Endothelial cell of umbilical vein (primary cell): ENCODE results near the gene SURF1. TPM values are rescaled to one million over a fixed set of nuclear protein-coding genes. Genes with fewer than 3 reads are reported as not detected.

Experiments
- BruUV-seq: library from RNA; stranded (reverse); fragments of 400-500 nt; replicated peaks from 2 replicates; lab custom pipeline; 2021; lab: Mats Ljungman, UMichigan
- CTCF ChIA-PET: fragments of 300-600, 350-600 bp; sonication (Branson Sonifier 250); formaldehyde crosslinking; loops from one replicate; lab custom pipeline; 2021; ENCODE audit warnings: antibody characterized with exemption, inconsistent platforms; lab: Charles Lee
- POLR2A ChIA-PET: fragments of 300-600, 350-600 bp; sonication (Branson Sonifier 250); formaldehyde crosslinking; loops from one replicate; lab custom pipeline; 2021; ENCODE audit warnings: antibody characterized with exemption, inconsistent platforms; lab: Charles Lee
- DNase-seq: peaks from one replicate; pipeline ENCODE4 v3.0.0-alpha.2; 2011; ENCODE audit warnings: low read depth, low spot score
- FAIRE-seq: peaks from 2 replicates; lab custom pipeline; 2011; peaks lifted over from hg19 to GRCh38; lab: Jason Lieb, UNC
- H2AFZ ChIP-seq: 2 replicates; pipeline ENCODE4 v1.6.0; 2012; ENCODE audit warnings: low read depth, low read length, control low read depth, inconsistent platforms
- H3K27ac ChIP-seq: 2 replicates; pipeline ENCODE4 v1.5.1; 2011; ENCODE audit warnings: low read depth, mild to moderate bottlenecking, control low read depth, low read length, moderate library complexity; ENCODE audit not compliant: insufficient read depth
- H3K27me3 ChIP-seq, 2 experiments: 2 replicates each; pipeline versions ENCODE4 v1.6.0 to v1.6.1; 2011; ENCODE audit warnings: low read length in 2 of 2, mixed read lengths in 1 of 2; ENCODE audit not compliant: control insufficient read depth in 2 of 2, insufficient read depth in 2 of 2
- H3K36me3 ChIP-seq, 2 experiments: 2 replicates in 1 of 2; 3 replicates in 1 of 2; pipeline ENCODE4 v1.5.1; 2011; ENCODE audit warnings: low read length in 2 of 2, mild to moderate bottlenecking in 1 of 2, moderate library complexity in 1 of 2; ENCODE audit not compliant: control insufficient read depth in 2 of 2, insufficient read depth in 2 of 2; ENCODE audit errors: extremely low read depth in 1 of 2
- H3K4me1 ChIP-seq: 3 replicates; pipeline ENCODE4 v1.5.1; 2011; ENCODE audit warnings: mild to moderate bottlenecking, low read length; ENCODE audit not compliant: control insufficient read depth, insufficient read depth; ENCODE audit errors: extremely low read depth
- H3K4me2 ChIP-seq: 2 replicates; pipeline ENCODE4 v1.6.1; 2011; ENCODE audit warnings: low read length, control low read depth, mixed read lengths; ENCODE audit not compliant: insufficient read depth
- H3K4me3 ChIP-seq, 3 experiments: fragments of 200-600 bp in 1 of 3; sonication (generic), shearing (Covaris generic) in 1 of 3; replicated peaks in 1 of 3; 2 replicates each; pipeline ENCODE4 v1.5.1; 2011 to 2016; ENCODE audit warnings: control low read depth in 3 of 3, low read length in 3 of 3, mild to moderate bottlenecking in 2 of 3, inconsistent platforms in 1 of 3, low read depth in 1 of 3, moderate library complexity in 1 of 3; ENCODE audit not compliant: insufficient read depth in 1 of 3
- H3K79me2 ChIP-seq: 2 replicates; pipeline ENCODE4 v1.6.0; 2012; ENCODE audit warnings: low read length, inconsistent platforms; ENCODE audit not compliant: control insufficient read depth, insufficient read depth
- H3K9ac ChIP-seq: replicated peaks from 2 replicates; pipeline ENCODE3; 2011; ENCODE audit warnings: low read length, control low read depth; ENCODE audit not compliant: insufficient read depth; ENCODE audit errors: extremely low read depth
- H3K9me1 ChIP-seq: replicated peaks from 3 replicates; pipeline ENCODE4 v1.6.0; 2011; ENCODE audit warnings: mild to moderate bottlenecking, low read length; ENCODE audit not compliant: control insufficient read depth, insufficient read depth; ENCODE audit errors: extremely low read depth
- H3K9me3 ChIP-seq: replicated peaks from 2 replicates; pipeline ENCODE4 v1.5.1; 2012; ENCODE audit warnings: low read length, inconsistent platforms; ENCODE audit not compliant: control insufficient read depth, insufficient read depth
- H4K20me1 ChIP-seq: replicated peaks from 2 replicates; pipeline ENCODE3; 2011; ENCODE audit warnings: mild to moderate bottlenecking, low read length; ENCODE audit not compliant: control insufficient read depth, insufficient read depth; ENCODE audit errors: extremely low read depth
- EZH2 ChIP-seq: IDR thresholded peaks from 2 replicates; pipeline ENCODE4 v1.6.1; 2012; ENCODE audit warnings: borderline replicate concordance, low read depth, mild to moderate bottlenecking, moderate library complexity, low read length, inconsistent platforms; ENCODE audit not compliant: severe bottlenecking
- FOS ChIP-seq: IDR thresholded peaks from 2 replicates; pipeline ENCODE4 v1.6.1; 2011; ENCODE audit warnings: mild to moderate bottlenecking, low read length, moderate library complexity, borderline replicate concordance; ENCODE audit not compliant: insufficient read depth
- GATA2 ChIP-seq: IDR thresholded peaks from 2 replicates; pipeline ENCODE4 v1.7.0; 2011; ENCODE audit warnings: low read depth, mild to moderate bottlenecking, moderate library complexity, mixed read lengths, low read length; ENCODE audit not compliant: insufficient read length, insufficient read depth
- JUN ChIP-seq: IDR thresholded peaks from 2 replicates; pipeline ENCODE4 v1.6.1; 2011; ENCODE audit warnings: borderline replicate concordance, low read depth; ENCODE audit not compliant: insufficient read length, insufficient read depth
- MYC ChIP-seq: IDR thresholded peaks from one replicate; pipeline ENCODE4 v1.6.1; 2011; ENCODE audit warnings: mild to moderate bottlenecking, low read depth, low read length
- POLR2A ChIP-seq: IDR thresholded peaks from 2 replicates; pipeline ENCODE4 v1.6.1; 2012; ENCODE audit warnings: low read depth, mild to moderate bottlenecking, control low read depth, low read length
- POLR2AphosphoS5 ChIP-seq: IDR thresholded peaks from 2 replicates; pipeline ENCODE4 v1.6.1; 2012; ENCODE audit warnings: low read depth, mild to moderate bottlenecking, control low read depth, low read length, moderate library complexity; ENCODE audit not compliant: insufficient read depth
- dilution Hi-C: fragments of 300-500 bp; cut with MboI; formaldehyde crosslinking; loops from one replicate; pipeline ENCODE4 v1.15.0; 2019; ENCODE audit warnings: low sequenced_read_pairs; ENCODE audit not compliant: extremely low pct_ligation_motif_present
- intact Hi-C: fragments of 100-400 bp; cut with micrococcal nuclease; formaldehyde crosslinking; loops from one replicate; pipeline ENCODE4 v1.10.0; 2022
- polyA plus RNA-seq, 4 experiments: library from polyadenylated mRNA; depleted of rRNA in 3 of 4; stranded (reverse) in 3 of 4; unstranded in 1 of 4; fragments of >200 nt; gene quantifications; 2 replicates each; pipeline versions ENCODE4 v1.2.1 to v1.2.3, GENCODE V29; 2011 to 2012; ENCODE audit warnings: missing spikeins in 1 of 4
- total RNA-seq: library from RNA; stranded (reverse); gene quantifications from 2 replicates; pipeline ENCODE4 v1.2.3, GENCODE V29; 2021
- TF ChIP-seq, protein P1 (sequence below): IDR thresholded peaks from 2 replicates; pipeline ENCODE4 v1.6.1; 2011; ENCODE audit not compliant: insufficient read depth, insufficient read length
- TF ChIP-seq, protein P2 (sequence below), 2 donors: IDR thresholded peaks; 1 replicate in 1 of 2; 2 replicates in 1 of 2; pipeline ENCODE4 v1.5.1; 2011; ENCODE audit warnings: low read length in 2 of 2, mild to moderate bottlenecking in 2 of 2, moderate library complexity in 2 of 2, control low read depth in 1 of 2, inconsistent platforms in 1 of 2, low read depth in 1 of 2; ENCODE audit not compliant: insufficient read depth in 1 of 2; ENCODE audit errors: extremely low read depth in 1 of 2

SURF1 gene
- total and polyA plus RNA-seq, 2 donors (not counting 3 experiments of a cell fraction or from before 2014, with no cell fraction given) = 22.8 to 27.1 TPM

DNA sequence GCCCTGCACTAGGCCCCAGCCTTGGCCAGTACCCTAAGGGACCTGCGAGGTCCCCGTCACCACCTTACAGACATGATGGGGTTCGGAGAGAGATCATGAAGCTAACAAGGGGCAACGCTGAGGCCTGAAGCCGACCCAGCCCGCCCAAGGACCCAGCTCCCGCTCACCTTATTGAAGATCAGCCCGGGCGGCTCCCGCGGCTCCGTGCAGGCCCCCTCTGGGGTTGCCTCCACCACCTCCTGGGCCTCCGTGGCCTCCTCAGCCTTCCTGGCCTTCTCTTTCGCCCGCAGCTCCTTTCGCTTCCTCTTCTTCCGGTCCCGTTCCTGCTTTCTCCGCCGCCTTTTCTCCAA, 23.9 kb downstream of the SURF1 start:
- Histone ChIP-seq H3K36me3 (peaks cover 11 to 38% of the 10 kb centered on the region in 2 experiments), H3K79me2 (peaks cover 23% of the 10 kb centered on the region), H3K4me2 (no peak overlapping the region), H3K27me3 (no peaks in the 10 kb centered on the region), H3K9me3 (no peaks in the 10 kb centered on the region), H3K4me3 (no peak overlapping the region), H2AFZ (no peak overlapping the region), H3K9ac (no peak overlapping the region), H3K4me1 (peaks cover 7% of the 10 kb centered on the region), H3K9me1 (no peaks in the 10 kb centered on the region), H3K27ac (no peak overlapping the region), H4K20me1 (no peaks in the 10 kb centered on the region)
- CTCF ChIA-PET = interaction anchor here (5.6 kb wide), 1 partner anchor 145 kb away, joined by 128 read pairs; no protein-coding TSS in a partner anchor
- FAIRE-seq (no peak), DNase-seq (no peak)
- TF ChIP-seq FOS (no peak), JUN (no peak), POLR2AphosphoS5 (no peak), MYC (no peak), GATA2 (no peak), EZH2 (no peak), POLR2A (no peak)
- TF ChIP-seq, protein P1, sequence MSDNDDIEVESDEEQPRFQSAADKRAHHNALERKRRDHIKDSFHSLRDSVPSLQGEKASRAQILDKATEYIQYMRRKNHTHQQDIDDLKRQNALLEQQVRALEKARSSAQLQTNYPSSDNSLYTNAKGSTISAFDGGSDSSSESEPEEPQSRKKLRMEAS = no peak
- TF ChIP-seq, protein P2, sequence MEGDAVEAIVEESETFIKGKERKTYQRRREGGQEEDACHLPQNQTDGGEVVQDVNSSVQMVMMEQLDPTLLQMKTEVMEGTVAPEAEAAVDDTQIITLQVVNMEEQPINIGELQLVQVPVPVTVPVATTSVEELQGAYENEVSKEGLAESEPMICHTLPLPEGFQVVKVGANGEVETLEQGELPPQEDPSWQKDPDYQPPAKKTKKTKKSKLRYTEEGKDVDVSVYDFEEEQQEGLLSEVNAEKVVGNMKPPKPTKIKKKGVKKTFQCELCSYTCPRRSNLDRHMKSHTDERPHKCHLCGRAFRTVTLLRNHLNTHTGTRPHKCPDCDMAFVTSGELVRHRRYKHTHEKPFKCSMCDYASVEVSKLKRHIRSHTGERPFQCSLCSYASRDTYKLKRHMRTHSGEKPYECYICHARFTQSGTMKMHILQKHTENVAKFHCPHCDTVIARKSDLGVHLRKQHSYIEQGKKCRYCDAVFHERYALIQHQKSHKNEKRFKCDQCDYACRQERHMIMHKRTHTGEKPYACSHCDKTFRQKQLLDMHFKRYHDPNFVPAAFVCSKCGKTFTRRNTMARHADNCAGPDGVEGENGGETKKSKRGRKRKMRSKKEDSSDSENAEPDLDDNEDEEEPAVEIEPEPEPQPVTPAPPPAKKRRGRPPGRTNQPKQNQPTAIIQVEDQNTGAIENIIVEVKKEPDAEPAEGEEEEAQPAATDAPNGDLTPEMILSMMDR (IDR thresholded peaks at IDR 0.05; ENCODE audit: extremely low read depth in 1 of 2, insufficient read depth in 1 of 2, low read depth in 1 of 2, low read length in 2 of 2) = no peak
- dilution Hi-C loops = no loop called here
- intact Hi-C loops = no loop called here
- POLR2A ChIA-PET = no interaction called here
- no TSS peak for BruUV-seq
